Smooth muscle cell (in vitro differentiated cells): ENCODE results near the gene PTPRC. TPM values are rescaled to one million over a fixed set of nuclear protein-coding genes. Genes with fewer than 3 reads are reported as not detected.

Experiments
- DNase-seq: peaks from one replicate; lab custom pipeline; 2025; ENCODE audit not compliant: unreplicated experiment; lab: John Stamatoyannopoulos, UW
- H2AFZ ChIP-seq: fragments of 200-600 bp; sonication (generic); 2 replicates; pipeline ENCODE4 v1.6.0; 2016; ENCODE audit warnings: antibody characterized with exemption, low read depth, mild to moderate bottlenecking
- H3F3A ChIP-seq: fragments of 200-600 bp; sonication (generic); 2 replicates; pipeline ENCODE4 v1.6.0; 2017; ENCODE audit warnings: antibody characterized with exemption, low read depth
- H3K27ac ChIP-seq: fragments of 200-600 bp; sonication (generic); 2 replicates; pipeline ENCODE4 v1.5.1; 2016; ENCODE audit warnings: low read depth, mild to moderate bottlenecking
- H3K27me3 ChIP-seq: fragments of 200-600 bp; sonication (generic); 2 replicates; pipeline ENCODE4 v1.6.1; 2016; ENCODE audit warnings: low read depth, mild to moderate bottlenecking
- H3K36me3 ChIP-seq: fragments of 200-600 bp; sonication (generic); 2 replicates; pipeline ENCODE4 v1.5.1; 2016; ENCODE audit warnings: low read depth
- H3K4me1 ChIP-seq: fragments of 200-600 bp; sonication (generic); 2 replicates; pipeline ENCODE4 v1.5.1; 2016; ENCODE audit warnings: low read depth
- H3K4me2 ChIP-seq: fragments of 200-600 bp; sonication (generic); 2 replicates; pipeline ENCODE4 v1.6.0; 2016; ENCODE audit warnings: mild to moderate bottlenecking
- H3K4me3 ChIP-seq: fragments of 200-600 bp; sonication (generic); 2 replicates; pipeline ENCODE4 v1.5.1; 2016; ENCODE audit warnings: mild to moderate bottlenecking
- H3K79me2 ChIP-seq: fragments of 200-600 bp; sonication (generic); 2 replicates; pipeline ENCODE4 v1.6.0; 2016; ENCODE audit warnings: low read depth, mild to moderate bottlenecking
- H3K9ac ChIP-seq: fragments of 200-600 bp; sonication (generic); 2 replicates; pipeline ENCODE4 v1.6.0; 2016; ENCODE audit warnings: low read depth
- H3K9me3 ChIP-seq: fragments of 200-600 bp; sonication (generic); replicated peaks from 2 replicates; pipeline ENCODE4 v1.5.1; 2016; ENCODE audit warnings: low read depth
- H4K20me1 ChIP-seq: fragments of 200-600 bp; sonication (generic); 2 replicates; pipeline ENCODE4 v1.6.0; 2016; ENCODE audit warnings: low read depth
- WGBS: methylation state at CpG from one replicate; pipeline ENCODE4 v1.1.7; 2016; ENCODE audit warnings: low lambda C conversion rate; 5-methylcytosine and 5-hydroxymethylcytosine counted together
- polyA plus RNA-seq: library from polyadenylated mRNA; unstranded; fragments of >200 nt; fragmentation: Nextera tagmentation; extraction: Ambion mirVana; gene quantifications from 2 replicates; pipeline ENCODE4 v1.2.1, GENCODE V29; 2016
- total RNA-seq: library from RNA; depleted of rRNA; stranded (reverse); fragments of >200 nt; gene quantifications from 2 replicates; pipeline ENCODE4 v1.2.3, GENCODE V29; 2014
- TF ChIP-seq, protein P1 (sequence below): fragments of 200-600 bp; sonication (generic); IDR thresholded peaks from 2 replicates; pipeline ENCODE4 v1.5.1; 2017; ENCODE audit warnings: borderline replicate concordance, mild to moderate bottlenecking, antibody characterized with exemption; ENCODE audit not compliant: insufficient read depth, poor library complexity, severe bottlenecking

Gene PTPRC
- total and polyA plus RNA-seq, 2 experiments from 2014 or later, result 0.04 TPM; not detected in 1

DNA sequence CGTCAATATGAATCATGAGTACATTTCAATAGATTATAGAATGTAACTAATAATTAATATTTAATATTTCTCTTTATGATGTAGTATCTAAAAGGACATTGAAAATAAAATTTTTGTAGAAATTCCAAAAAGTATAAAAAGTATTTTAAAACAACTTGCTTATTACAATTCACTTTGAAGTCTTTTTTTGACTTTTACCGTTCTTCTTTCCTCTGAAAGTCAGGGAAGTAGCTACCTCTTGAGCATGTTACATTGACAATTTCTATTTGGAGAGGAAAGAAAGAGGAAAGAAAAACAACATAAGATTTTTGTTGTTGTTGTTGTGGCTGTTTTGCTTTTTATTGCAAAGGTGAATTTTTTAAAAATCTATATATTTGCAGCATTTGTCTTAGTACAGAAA is 1.3 kb downstream of the PTPRC start:
- H3K9me3 ChIP-seq, result no peaks in the 10 kb centered on the region

DNA sequence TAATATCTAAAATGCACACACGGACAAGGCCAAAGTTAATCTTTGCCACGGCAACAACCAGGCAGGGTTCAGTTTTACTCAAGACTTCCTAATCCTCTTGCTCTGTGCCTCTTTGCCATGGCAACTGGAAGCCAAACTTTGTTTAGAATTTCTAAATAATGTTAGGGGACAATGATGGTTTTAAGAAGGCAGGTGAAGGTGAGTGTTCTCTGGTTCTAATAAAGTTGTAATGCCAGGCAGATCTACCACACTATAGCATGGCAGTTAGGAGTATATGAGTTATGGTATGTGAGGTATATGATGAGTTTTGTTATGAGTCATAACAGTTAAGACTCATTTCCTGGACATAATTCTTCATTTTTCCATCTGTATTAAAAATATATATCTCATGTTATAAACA is 2.7 kb downstream of the PTPRC start:
- TF ChIP-seq, protein P1, sequence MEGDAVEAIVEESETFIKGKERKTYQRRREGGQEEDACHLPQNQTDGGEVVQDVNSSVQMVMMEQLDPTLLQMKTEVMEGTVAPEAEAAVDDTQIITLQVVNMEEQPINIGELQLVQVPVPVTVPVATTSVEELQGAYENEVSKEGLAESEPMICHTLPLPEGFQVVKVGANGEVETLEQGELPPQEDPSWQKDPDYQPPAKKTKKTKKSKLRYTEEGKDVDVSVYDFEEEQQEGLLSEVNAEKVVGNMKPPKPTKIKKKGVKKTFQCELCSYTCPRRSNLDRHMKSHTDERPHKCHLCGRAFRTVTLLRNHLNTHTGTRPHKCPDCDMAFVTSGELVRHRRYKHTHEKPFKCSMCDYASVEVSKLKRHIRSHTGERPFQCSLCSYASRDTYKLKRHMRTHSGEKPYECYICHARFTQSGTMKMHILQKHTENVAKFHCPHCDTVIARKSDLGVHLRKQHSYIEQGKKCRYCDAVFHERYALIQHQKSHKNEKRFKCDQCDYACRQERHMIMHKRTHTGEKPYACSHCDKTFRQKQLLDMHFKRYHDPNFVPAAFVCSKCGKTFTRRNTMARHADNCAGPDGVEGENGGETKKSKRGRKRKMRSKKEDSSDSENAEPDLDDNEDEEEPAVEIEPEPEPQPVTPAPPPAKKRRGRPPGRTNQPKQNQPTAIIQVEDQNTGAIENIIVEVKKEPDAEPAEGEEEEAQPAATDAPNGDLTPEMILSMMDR, result no peak
- 93% methylated on average over 2 of the region's 2 CpGs for WGBS
- no peak overlapping the region for H2AFZ ChIP-seq

More for the DNA sequence above, 1.3 kb downstream of the PTPRC start:
- no peaks in the 10 kb centered on the region for H3K36me3 ChIP-seq
- H3K4me1 ChIP-seq, result no peaks in the 10 kb centered on the region
- H3K4me2 ChIP-seq, result no peak overlapping the region
- H3K9ac ChIP-seq, result no peak overlapping the region
- no peaks in the 10 kb centered on the region for H3F3A ChIP-seq
- TF ChIP-seq, protein P1, result no peak
- WGBS, result 50% methylated on average over 2 of the region's 2 CpGs
- no peaks in the 10 kb centered on the region for H3K79me2 ChIP-seq
- no peaks in the 10 kb centered on the region for H3K27me3 ChIP-seq
- H3K4me3 ChIP-seq, result no peak overlapping the region
- DNase-seq, result no peak
- H4K20me1 ChIP-seq, result no peaks in the 10 kb centered on the region
- H3K27ac ChIP-seq, result no peak overlapping the region
- no peak overlapping the region for H2AFZ ChIP-seq

DNA sequence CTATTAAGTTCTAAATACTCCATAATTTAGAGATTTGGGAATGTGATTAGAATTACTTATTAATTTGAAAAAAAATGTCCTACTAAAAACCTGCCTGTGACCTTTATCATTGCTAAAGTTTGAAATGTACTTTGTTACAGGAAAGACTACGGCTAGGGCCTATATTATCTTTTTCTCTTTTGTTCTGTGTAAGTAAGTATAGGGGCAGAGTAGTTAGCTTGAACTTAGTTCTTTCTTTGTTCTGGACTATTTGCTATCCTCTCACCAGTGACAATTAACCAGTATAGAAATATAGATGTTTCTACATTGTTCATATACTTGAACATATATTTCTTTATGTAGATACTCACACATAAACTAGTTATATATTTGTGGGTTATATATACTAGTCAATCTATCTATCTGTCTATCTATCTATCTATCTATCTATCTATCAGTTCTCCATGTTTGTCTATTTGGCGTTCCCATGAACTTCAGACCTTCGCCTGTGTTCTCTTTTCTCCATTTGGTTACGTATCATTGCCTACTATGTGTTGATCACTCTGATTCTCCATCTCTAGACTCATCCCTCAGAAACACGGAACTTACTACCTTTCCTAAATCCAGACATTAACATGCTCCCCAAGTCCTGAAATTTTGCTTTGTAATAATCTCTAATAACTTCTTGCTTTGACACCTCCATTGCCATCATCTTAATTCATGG is 3.3 kb downstream of the PTPRC start:
- WGBS, result 94% methylated on average over 5 of the region's 5 CpGs
- H3K4me2 ChIP-seq, result no peak overlapping the region
- DNase-seq, result no peak
- H3K27ac ChIP-seq, result no peak overlapping the region
- no peaks in the 10 kb centered on the region for H3F3A ChIP-seq
- H3K79me2 ChIP-seq, result no peaks in the 10 kb centered on the region
- no peak overlapping the region for H3K4me3 ChIP-seq
- no peaks in the 10 kb centered on the region for H3K4me1 ChIP-seq
- H4K20me1 ChIP-seq, result no peaks in the 10 kb centered on the region
- no peaks in the 10 kb centered on the region for H3K9me3 ChIP-seq
- TF ChIP-seq, protein P1, result no peak
- no peak overlapping the region for H3K9ac ChIP-seq
- H2AFZ ChIP-seq, result no peak overlapping the region
- no peaks in the 10 kb centered on the region for H3K27me3 ChIP-seq
- no peaks in the 10 kb centered on the region for H3K36me3 ChIP-seq

More for the DNA sequence above, 2.7 kb downstream of the PTPRC start:
- Histone ChIP-seq H3K9ac (no peak overlapping the region), H3K36me3 (no peaks in the 10 kb centered on the region), H3K27ac (no peak overlapping the region), H3K27me3 (no peaks in the 10 kb centered on the region), H3K79me2 (no peaks in the 10 kb centered on the region), H3K9me3 (no peaks in the 10 kb centered on the region), H3F3A (no peaks in the 10 kb centered on the region), H3K4me1 (no peaks in the 10 kb centered on the region), H3K4me3 (no peak overlapping the region), H4K20me1 (no peaks in the 10 kb centered on the region), H3K4me2 (no peak overlapping the region)
- no peak for DNase-seq

DNA sequence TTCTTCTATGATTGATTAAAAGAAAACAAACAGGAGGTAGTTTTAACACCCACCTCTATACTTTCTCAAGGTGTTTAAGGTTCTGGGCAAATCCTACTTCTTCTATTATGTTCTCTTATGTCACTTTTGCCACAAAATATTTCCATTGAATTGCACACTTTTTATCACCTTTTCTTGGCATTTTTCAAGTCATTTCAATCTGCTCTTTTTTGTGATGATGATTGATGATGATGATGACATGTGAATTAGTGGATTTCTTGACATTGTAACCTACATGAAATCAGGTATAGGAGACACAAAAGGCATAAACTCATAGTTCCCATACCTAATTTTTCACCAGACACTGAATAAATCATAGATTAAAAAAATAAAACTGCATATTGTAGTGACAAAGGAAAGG is 4.1 kb downstream of the PTPRC start:
- H3F3A ChIP-seq, result no peaks in the 10 kb centered on the region
- H3K4me2 ChIP-seq, result no peak overlapping the region
- no peak for DNase-seq
- no peaks in the 10 kb centered on the region for H3K79me2 ChIP-seq
- H3K9ac ChIP-seq, result no peak overlapping the region
- no peaks in the 10 kb centered on the region for H4K20me1 ChIP-seq
- H3K36me3 ChIP-seq, result no peaks in the 10 kb centered on the region
- no peak overlapping the region for H3K4me3 ChIP-seq
- H3K27ac ChIP-seq, result no peak overlapping the region
- H3K27me3 ChIP-seq, result no peaks in the 10 kb centered on the region
- H2AFZ ChIP-seq, result no peak overlapping the region
- no peaks in the 10 kb centered on the region for H3K4me1 ChIP-seq
- TF ChIP-seq, protein P1, result no peak
- no peaks in the 10 kb centered on the region for H3K9me3 ChIP-seq
